ENCODE data around the gene ALPI.
"Not testable (repeated sequence)": the region's sequence is repeated elsewhere in the genome, so short reads cannot be mapped to it uniquely, and the experiment has no call there.

The ALPI gene

DNA sequence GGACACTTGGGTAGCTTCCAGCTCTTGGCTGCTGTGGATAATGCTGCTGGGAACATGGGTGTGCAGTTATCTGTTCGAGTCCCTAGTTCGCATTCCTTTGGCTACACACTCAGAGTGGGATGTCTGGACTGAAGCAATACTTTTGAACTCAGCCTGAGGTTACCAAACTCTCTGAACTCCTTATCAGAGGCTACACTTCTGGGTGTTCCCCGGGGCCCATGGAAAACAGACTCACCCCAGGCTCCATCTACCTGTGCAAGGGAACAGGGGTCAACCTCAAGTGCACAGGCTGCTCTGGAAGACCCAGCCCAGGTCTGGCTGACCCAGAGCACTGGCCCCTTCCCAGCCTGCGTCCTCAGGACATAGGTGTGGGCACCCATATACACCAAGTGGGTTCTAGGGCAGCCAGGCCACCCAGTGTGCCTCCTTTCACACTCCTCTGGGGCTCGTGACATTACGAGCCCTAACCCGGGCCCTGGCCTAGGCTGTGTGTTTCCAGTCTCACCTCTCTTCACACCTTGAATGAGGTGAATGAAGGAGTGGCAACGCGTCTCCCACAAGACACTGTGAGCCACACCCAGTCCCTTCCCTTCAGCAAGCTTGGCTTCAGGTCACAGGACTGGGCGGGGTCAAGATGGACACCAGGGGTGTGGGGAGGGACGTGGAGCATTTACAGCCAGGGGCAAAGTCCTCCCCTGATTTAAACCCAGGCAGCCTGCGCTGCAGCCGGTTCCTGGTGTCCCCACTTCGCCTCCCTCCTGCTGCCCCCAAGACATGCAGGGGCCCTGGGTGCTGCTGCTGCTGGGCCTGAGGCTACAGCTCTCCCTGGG is at the start of gene ALPI:
Gene ALPI (plus strand): TSS at position 728 of the 830 bp plus-strand sequence. CDS start 47 bp downstream, at position 775.
- H3K9me3 Mint-ChIP-seq, result no peaks in the 10 kb centered on the region
- H3K27ac Mint-ChIP-seq, result no peak within 1 kb of the TSS

DNA sequence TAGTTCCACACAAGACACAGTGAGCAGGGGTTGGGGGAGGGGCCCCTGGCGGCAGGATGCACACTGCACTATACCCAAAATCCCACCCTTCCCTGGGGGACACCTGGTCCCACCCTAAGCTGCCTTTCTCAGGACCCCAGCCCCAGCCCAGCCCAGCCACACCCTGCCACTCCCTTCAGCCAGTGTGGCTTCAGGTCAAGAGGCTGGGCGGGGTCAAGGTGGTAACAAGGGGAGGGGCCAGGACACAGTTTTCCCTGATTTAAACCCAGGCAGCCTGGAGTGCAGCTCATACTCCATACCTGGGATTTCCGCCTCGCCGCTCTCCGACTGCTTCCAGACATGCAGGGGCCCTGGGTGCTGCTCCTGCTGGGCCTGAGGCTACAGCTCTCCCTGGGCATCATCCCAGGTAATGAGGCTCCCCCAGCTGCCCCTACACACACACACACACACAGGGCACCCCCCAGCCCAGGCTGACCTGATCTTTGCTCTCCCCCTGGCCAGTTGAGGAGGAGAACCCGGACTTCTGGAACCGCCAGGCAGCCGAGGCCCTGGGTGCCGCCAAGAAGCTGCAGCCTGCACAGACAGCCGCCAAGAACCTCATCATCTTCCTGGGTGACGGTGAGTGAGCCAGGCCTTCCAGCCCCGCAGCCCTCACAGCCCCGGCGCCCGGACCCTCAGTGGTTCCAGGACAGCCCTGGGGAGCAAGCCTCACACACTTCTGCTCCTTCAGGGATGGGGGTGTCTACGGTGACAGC is 49.2 kb upstream of the ALPI start, which contains the start of gene ALPG:
Gene ALPG (plus strand): TSS at position 289 of the 755 bp plus-strand sequence. CDS start 51 bp downstream, at position 340.
- H3K4me1 Mint-ChIP-seq, result no peaks in the 10 kb centered on the region

More for the DNA sequence above, at the start of gene ALPI:
- Mint-ChIP-seq H3K4me1 (no peaks in the 10 kb centered on the region), H3K27me3 (peaks cover 4% of the 10 kb centered on the region), H3K36me3 (ENCODE audit: low read depth) (no peaks in the 10 kb centered on the region), H3K4me3 (no peak within 1 kb of the TSS)
- ATAC-seq, result no peak
- DNase-seq, result no peak

DNA sequence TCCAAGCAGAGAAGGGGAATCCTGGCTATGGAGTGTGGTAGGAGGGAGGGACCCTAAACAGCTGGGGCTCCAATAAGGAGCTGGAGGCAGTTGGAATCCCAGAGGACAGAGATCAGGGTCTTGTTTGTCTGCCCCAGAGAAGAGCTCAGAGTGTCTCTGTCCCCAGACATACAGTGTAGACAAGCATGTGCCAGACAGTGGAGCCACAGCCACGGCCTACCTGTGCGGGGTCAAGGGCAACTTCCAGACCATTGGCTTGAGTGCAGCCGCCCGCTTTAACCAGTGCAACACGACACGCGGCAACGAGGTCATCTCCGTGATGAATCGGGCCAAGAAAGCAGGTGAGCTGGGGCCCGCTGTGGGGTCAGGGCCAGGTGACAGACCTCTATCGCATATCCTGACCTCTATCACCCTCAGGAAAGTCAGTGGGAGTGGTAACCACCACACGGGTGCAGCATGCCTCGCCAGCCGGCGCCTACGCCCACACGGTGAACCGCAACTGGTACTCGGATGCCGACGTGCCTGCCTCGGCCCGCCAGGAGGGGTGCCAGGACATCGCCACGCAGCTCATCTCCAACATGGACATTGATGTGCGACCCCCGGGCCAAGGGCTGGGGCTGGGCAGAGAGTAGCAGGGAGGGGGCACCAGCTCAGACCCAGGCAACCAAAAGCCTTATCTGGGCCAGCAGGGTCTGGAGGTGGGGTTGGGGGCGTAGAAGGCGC is 48.4 kb upstream of the ALPI start:
- not testable (repeated sequence) for DNase-seq; ATAC-seq; H3K27ac Mint-ChIP-seq; H3K9me3 Mint-ChIP-seq; H3K27me3 Mint-ChIP-seq; H3K4me1 Mint-ChIP-seq; H3K36me3 Mint-ChIP-seq (ENCODE audit: low read depth); H3K4me3 Mint-ChIP-seq

More for the DNA sequence above, 49.2 kb upstream of the ALPI start, which contains the start of gene ALPG:
- H3K27me3 Mint-ChIP-seq, result peaks cover 5% of the 10 kb centered on the region
- no peaks in the 10 kb centered on the region for H3K9me3 Mint-ChIP-seq
- H3K36me3 Mint-ChIP-seq (ENCODE audit: low read depth), result no peaks in the 10 kb centered on the region
- H3K27ac Mint-ChIP-seq, result no peak within 1 kb of the TSS
- H3K4me3 Mint-ChIP-seq, result no peak within 1 kb of the TSS
- ATAC-seq (no peak), DNase-seq (no peak)

DNA sequence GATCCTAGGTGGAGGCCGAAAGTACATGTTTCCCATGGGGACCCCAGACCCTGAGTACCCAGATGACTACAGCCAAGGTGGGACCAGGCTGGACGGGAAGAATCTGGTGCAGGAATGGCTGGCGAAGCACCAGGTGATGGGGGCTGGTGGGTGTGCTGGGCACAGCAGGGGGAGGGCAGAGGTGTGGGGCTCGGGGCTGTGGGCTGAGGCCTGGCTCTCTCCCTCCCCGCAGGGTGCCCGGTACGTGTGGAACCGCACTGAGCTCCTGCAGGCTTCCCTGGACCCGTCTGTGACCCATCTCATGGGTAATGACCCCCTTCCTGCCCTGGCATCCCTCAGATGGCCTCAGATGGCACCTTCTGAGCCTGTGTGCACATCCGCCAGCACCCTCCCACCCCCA is 47.7 kb upstream of the ALPI start:
- not testable (repeated sequence) for ATAC-seq; H3K27ac Mint-ChIP-seq; H3K9me3 Mint-ChIP-seq; H3K36me3 Mint-ChIP-seq (ENCODE audit: low read depth); H3K4me1 Mint-ChIP-seq; DNase-seq; H3K4me3 Mint-ChIP-seq
- peaks cover 14% of the 10 kb centered on the region for H3K27me3 Mint-ChIP-seq

DNA sequence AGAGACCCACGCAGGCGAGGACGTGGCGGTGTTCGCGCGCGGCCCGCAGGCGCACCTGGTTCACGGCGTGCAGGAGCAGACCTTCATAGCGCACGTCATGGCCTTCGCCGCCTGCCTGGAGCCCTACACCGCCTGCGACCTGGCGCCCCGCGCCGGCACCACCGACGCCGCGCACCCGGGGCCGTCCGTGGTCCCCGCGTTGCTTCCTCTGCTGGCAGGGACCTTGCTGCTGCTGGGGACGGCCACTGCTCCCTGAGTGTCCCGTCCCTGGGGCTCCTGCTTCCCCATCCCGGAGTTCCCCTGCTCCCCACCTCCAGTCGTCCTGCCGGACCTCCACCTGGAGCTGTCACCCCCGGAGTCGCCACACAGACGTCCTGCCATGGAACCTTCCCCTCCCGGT is 46.3 kb upstream of the ALPI start:
- DNase-seq; ATAC-seq; H3K36me3 Mint-ChIP-seq (ENCODE audit: low read depth); H3K27ac Mint-ChIP-seq; H3K4me3 Mint-ChIP-seq; H3K9me3 Mint-ChIP-seq: not testable (repeated sequence)
- H3K27me3 Mint-ChIP-seq, result peaks cover 21% of the 10 kb centered on the region
- peaks cover 14% of the 10 kb centered on the region for H3K4me1 Mint-ChIP-seq

DNA sequence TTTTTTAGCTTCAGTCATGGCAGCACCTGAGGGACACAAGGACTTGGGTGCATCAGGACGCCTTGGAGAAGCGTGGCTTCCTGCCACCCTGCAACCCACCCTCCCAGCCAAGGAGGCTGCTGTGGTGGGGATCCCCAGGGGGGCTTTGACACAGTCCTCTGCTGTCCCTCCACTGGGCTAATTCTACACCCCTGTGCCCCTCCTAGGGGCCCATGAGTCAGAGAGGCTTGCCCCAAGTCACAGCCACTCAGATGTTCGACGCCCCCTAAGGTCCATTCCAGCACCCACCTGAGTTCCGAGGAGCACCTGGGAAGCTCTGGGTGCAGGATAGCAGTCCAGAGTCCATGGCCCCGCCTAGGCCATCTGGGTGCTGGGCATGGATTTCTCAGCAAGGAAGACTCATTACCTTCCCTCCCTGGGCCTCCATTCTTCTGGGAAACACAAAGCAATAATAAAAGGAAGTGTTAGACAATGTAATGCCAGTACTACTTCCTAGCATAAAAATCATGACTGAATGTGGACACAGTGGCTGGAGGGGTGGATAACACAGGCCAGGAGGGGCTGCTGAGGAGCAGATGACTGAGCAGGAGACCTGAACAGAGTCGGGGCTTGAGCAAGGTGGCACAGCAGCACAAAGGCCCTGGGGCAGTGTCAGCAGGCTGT is 45.6 kb upstream of the ALPI start:
- Mint-ChIP-seq H3K27me3 (peaks cover 21% of the 10 kb centered on the region), H3K36me3 (ENCODE audit: low read depth) (no peaks in the 10 kb centered on the region), H3K4me3 (no peak overlapping the region), H3K27ac (no peak overlapping the region), H3K9me3 (no peaks in the 10 kb centered on the region), H3K4me1 (peaks cover 14% of the 10 kb centered on the region)
- ATAC-seq (no peak), DNase-seq (no peak)

DNA sequence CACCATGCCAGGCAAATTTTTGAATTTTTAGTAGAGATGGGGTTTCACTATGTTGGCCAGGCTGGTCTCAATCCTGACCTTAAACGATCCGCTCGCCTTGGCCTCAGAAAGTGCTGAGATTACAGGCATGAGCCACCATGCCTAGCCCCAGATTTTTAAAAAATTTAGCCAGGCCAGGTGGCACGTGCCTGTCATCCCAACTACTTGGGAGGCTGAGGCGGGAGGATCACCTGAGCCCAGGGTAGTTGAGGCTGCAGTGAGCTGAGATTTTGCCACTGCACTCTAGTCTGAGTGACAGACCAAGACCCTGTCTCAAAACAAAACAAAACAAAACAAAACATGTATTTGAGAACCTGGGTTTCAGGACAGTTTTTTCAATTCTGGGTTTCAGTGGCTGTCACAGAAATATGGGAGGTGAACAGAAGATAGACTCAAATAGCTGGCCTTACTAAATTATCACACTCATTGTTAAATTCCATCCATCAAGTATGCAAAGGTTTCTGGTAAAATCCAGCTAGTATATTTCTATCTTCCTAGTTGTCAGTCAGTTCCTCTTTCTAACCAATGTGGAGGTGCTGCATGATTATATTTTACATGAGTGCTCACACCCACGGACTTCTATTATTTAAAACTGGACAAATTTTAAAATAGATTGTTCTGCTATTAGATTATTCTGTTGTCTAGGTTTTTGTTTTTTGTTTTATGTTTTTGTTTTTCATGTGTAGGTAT is 43.9 kb upstream of the ALPI start:
- DNase-seq, result no peak
- H3K27me3 Mint-ChIP-seq, result peaks cover 27% of the 10 kb centered on the region
- no peak for ATAC-seq
- no peaks in the 10 kb centered on the region for H3K9me3 Mint-ChIP-seq
- H3K4me1 Mint-ChIP-seq, result peaks cover 14% of the 10 kb centered on the region
- H3K4me3 Mint-ChIP-seq, result no peak overlapping the region
- no peaks in the 10 kb centered on the region for H3K36me3 Mint-ChIP-seq (ENCODE audit: low read depth)
- H3K27ac Mint-ChIP-seq, result no peak overlapping the region

DNA sequence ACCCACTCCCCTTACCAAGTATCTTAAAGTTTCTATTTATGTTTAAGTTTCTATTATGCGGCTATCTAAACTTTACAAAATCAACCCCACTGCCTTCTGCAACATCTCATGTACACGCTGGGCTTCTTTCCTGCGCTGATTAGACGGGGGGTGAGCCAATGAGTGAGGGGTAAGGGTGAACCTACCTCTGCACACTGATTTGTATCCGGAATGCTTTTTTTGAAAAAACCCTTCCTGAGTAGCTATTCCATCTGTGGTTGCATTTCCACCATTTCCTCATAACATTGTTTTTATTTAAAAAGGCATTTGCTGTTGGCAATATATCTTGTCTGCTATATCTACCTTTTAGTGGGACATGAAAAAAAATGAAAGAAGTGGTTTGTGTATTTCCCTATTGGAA is 43.0 kb upstream of the ALPI start:
- Mint-ChIP-seq H3K4me1 (peaks cover 14% of the 10 kb centered on the region), H3K27me3 (peaks cover 31% of the 10 kb centered on the region), H3K4me3 (no peak overlapping the region), H3K36me3 (ENCODE audit: low read depth) (no peaks in the 10 kb centered on the region), H3K27ac (no peak overlapping the region), H3K9me3 (no peaks in the 10 kb centered on the region)
- DNase-seq (no peak), ATAC-seq (no peak)

DNA sequence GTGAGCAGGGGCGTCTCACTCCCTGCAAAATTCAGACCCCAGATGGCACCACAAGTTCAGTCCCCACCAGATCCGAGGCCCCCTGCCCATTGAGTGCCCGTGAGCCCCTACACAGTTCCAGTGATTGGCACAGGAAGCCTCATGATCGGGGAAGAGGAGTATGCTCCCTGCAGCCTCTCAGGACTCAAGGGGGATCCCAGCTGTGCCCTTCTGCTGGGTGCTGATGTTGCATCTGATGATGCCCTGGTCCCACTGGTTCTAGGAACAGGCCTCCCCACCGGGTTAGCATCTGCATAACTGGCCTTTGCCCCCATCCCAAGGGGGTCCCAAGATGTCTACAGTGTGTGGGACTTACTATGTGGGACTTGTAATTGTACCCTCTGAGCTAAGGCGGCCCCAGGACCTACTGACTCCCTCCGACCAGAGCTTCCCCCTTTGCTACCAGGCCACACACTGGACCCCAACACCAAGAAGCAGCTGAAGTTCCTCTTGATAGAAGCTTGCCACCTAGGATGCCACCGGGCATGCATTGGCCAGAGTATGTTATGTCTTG is 40.7 kb upstream of the ALPI start:
- DNase-seq, result no peak
- no peaks in the 10 kb centered on the region for H3K36me3 Mint-ChIP-seq (ENCODE audit: low read depth)
- H3K27me3 Mint-ChIP-seq, result peaks cover 43% of the 10 kb centered on the region
- no peaks in the 10 kb centered on the region for H3K9me3 Mint-ChIP-seq
- H3K4me1 Mint-ChIP-seq, result peaks cover 17% of the 10 kb centered on the region
- no peak for ATAC-seq
- no peak overlapping the region for H3K4me3 Mint-ChIP-seq
- H3K27ac Mint-ChIP-seq, result no peak overlapping the region

DNA sequence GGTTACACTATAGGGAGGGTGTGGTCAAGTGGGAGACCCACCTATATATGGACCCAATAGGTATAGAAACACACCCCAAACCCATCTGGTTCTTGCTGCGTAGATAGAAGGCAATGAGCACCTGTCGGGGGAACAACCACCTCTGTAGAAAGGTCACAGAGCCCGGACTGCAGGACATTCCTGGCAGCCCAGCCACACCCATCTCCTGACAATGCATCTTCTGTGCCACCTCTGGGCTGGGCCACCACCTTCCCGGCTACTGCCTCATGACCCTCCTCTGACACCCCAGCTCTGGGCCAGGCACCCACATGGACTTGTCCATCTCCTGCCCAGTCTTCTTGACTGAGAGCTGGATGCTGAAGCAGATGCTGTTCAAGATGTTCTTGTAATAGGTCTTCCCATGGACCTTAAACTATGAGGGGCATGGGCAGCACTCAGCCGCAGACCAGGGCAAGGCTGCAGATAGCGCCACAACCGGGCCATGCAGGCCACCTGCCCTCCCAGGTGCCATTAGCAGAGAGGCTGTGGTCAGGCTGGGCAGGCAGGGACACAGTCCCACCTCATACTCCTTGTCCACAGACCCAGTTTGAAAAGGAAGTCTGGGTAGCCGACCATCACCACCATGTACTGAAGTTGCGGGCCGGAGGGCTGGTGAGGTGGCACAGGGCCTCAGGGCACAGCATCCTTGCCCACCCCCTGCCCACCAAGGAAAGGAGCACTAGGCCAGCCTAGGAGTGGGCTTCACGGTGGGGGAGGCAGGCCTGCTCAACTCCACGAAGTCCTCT is 40.0 kb upstream of the ALPI start:
- H3K36me3 Mint-ChIP-seq (ENCODE audit: low read depth), result no peaks in the 10 kb centered on the region
- peaks cover 17% of the 10 kb centered on the region for H3K4me1 Mint-ChIP-seq
- no peak overlapping the region for H3K4me3 Mint-ChIP-seq
- no peak overlapping the region for H3K27ac Mint-ChIP-seq
- no peak for DNase-seq
- peaks cover 43% of the 10 kb centered on the region for H3K27me3 Mint-ChIP-seq
- no peak for ATAC-seq
- H3K9me3 Mint-ChIP-seq, result no peaks in the 10 kb centered on the region

DNA sequence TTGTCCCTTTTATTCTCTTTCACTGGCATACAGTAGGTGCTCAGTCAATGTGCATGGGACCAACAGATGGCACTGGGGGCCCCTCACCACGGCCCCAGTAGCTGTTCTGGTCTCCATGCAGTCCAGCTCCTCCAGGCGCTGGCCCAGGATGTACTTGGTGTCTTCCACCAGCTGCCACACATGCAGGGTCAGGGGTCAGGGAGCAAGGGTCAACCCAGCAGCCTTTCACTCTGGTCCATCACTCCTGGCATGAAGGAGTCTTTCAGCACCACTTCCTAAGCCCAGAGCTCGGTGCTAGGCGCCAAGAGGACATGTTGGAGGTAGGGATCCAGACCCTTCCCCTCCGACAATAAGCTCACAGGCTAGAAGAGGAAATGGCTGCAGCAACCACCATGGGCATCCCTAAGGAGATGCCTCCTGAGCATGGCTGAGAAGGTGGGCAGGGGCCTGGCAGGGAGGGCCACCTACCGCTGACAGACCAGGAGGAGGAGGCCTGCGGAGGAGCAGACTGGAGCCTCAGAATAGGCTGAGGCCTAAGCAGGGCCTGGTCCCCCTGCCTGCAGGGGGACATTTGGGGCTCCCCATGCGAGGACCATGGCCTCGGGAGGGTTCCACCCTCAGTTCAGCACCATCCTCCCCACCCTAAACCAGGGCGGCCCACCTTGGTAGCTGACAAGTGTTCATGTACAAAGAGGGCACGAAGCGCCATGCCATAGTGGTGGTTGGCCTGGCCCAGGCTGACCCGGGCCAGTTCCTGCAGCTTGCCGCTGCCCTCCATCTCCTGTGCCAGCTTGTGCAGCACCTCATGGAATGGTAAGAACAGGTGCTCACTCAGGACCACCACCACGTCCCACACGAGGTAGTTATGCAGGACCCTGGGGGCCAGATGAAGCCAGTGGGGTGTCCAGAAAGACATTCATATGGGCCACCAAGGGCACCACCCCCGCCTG is 39.2 kb upstream of the ALPI start:
- Mint-ChIP-seq H3K27me3 (peaks cover 46% of the 10 kb centered on the region), H3K27ac (no peak overlapping the region), H3K4me1 (peaks cover 17% of the 10 kb centered on the region), H3K36me3 (ENCODE audit: low read depth) (no peaks in the 10 kb centered on the region), H3K4me3 (no peak overlapping the region), H3K9me3 (no peaks in the 10 kb centered on the region)
- ATAC-seq, result no peak
- DNase-seq, result no peak

DNA sequence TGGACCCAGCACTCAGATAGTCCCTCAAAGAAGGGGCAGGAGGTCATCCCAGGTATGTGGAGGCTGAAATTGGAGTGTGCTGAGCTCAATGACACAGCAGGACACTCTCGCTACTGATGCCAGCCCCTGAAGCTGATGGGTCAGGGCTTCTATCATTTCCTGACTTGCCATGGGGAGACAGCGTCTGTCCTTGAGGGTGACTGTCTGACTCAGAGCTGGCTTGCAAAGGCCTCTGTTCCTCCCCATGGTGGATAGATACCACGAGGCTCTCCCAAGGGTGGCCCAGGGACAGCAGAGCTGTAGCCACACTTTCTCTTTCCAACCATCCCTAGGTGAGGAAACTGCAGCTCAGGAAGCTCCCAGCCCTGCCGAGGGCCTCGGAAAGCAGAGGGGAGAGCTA is 38.5 kb upstream of the ALPI start:
- ATAC-seq, result no peak
- Mint-ChIP-seq H3K36me3 (ENCODE audit: low read depth) (no peaks in the 10 kb centered on the region), H3K4me1 (peaks cover 15% of the 10 kb centered on the region), H3K27ac (no peak overlapping the region), H3K4me3 (no peak overlapping the region), H3K27me3 (peaks cover 50% of the 10 kb centered on the region), H3K9me3 (peaks cover 6% of the 10 kb centered on the region)
- no peak for DNase-seq
